Nephron (organoid): ENCODE measurements around the gene UPP2.

Experiments used
- H3K27ac Mint-ChIP-seq, 3 experiments: 2 replicates each; pipeline ENCODE4 v1.8.0; 2020; ENCODE audit warnings: mixed read lengths in 3 of 3, mild to moderate bottlenecking in 2 of 3, moderate library complexity in 1 of 3
- H3K27me3 Mint-ChIP-seq: 2 replicates; pipeline ENCODE4 v1.8.0; 2021; ENCODE audit warnings: low read depth, mild to moderate bottlenecking, moderate library complexity, mixed read lengths
- H3K36me3 Mint-ChIP-seq: 2 replicates; pipeline ENCODE4 v1.8.0; 2020; ENCODE audit warnings: low read depth, mixed read lengths
- H3K4me1 Mint-ChIP-seq: 2 replicates; pipeline ENCODE4 v1.8.0; 2020; ENCODE audit warnings: mixed read lengths
- H3K4me3 Mint-ChIP-seq, 3 experiments: 2 replicates each; pipeline ENCODE4 v1.8.0; 2020; ENCODE audit warnings: mild to moderate bottlenecking in 3 of 3, mixed read lengths in 3 of 3, moderate library complexity in 2 of 3
- H3K9me3 Mint-ChIP-seq: 2 replicates; pipeline ENCODE4 v1.8.0; 2020; ENCODE audit warnings: mixed read lengths
- TF ChIP-seq, protein P1 (sequence below), 3 experiments: fragments of 200-600 bp; sonication (generic); IDR thresholded peaks; one replicate each; pipeline ENCODE4 v1.5.0; 2021; ENCODE audit warnings: antibody characterized with exemption in 3 of 3; ENCODE audit not compliant: unreplicated experiment in 3 of 3

The UPP2 gene

DNA sequence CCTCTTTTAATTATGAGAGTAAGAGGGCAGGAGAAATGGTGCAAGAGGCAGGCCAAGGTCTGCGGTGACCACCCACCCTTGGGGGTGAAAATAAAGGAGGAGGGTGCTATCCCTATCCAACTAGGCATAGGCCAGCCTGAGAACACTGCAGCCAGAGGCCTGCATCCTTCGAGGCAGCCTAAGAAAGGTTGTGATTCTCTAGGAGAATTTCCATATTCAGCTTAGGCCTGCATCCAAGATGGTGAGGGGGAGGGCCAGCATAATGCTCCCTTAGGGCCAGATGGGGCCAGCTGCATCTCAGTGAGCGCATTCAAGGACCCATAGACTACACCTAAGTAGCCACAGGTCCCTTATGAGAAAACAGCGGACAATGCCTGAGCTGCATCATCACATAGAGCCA is 3.5 kb upstream of the UPP2 start:
- no peaks in the 10 kb centered on the region for H3K27me3 Mint-ChIP-seq
- no peaks in the 10 kb centered on the region for H3K36me3 Mint-ChIP-seq
- peak overlapping the region in 1 of 3 experiments; percentile 33 for H3K27ac Mint-ChIP-seq
- H3K4me3 Mint-ChIP-seq = no peak overlapping the region
- peaks cover under 1% of the 10 kb centered on the region for H3K4me1 Mint-ChIP-seq
- TF ChIP-seq, protein P1, sequence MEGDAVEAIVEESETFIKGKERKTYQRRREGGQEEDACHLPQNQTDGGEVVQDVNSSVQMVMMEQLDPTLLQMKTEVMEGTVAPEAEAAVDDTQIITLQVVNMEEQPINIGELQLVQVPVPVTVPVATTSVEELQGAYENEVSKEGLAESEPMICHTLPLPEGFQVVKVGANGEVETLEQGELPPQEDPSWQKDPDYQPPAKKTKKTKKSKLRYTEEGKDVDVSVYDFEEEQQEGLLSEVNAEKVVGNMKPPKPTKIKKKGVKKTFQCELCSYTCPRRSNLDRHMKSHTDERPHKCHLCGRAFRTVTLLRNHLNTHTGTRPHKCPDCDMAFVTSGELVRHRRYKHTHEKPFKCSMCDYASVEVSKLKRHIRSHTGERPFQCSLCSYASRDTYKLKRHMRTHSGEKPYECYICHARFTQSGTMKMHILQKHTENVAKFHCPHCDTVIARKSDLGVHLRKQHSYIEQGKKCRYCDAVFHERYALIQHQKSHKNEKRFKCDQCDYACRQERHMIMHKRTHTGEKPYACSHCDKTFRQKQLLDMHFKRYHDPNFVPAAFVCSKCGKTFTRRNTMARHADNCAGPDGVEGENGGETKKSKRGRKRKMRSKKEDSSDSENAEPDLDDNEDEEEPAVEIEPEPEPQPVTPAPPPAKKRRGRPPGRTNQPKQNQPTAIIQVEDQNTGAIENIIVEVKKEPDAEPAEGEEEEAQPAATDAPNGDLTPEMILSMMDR (IDR thresholded peaks at IDR 0.05; ENCODE audit: unreplicated experiment in 3 of 3) = no peak
- H3K9me3 Mint-ChIP-seq = no peaks in the 10 kb centered on the region

DNA sequence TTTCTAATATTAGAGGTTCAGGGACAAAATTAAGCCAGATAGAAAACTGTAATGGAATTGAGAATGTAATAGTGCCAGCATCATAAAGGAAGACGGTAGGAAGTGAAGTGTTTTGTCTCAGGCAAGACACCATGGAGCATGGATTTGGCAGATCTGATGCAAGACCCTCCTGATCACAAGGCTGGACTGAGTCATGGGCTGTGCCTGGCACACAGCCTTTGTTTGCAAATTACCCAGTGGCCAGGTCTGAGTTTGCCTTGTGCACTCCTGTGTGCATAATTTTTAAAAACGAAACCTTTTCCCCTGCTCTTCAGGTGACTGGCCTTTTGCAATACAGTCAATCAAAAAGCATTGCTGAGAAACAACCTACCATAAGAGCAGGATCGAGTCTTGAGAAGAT is 2.0 kb upstream of the UPP2 start:
- TF ChIP-seq, protein P1 (IDR thresholded peaks at IDR 0.05; ENCODE audit: unreplicated experiment in 3 of 3) = no peak
- no peak overlapping the region for H3K27ac Mint-ChIP-seq
- H3K4me3 Mint-ChIP-seq = no peak overlapping the region
- no peaks in the 10 kb centered on the region for H3K36me3 Mint-ChIP-seq
- H3K9me3 Mint-ChIP-seq = no peaks in the 10 kb centered on the region
- H3K27me3 Mint-ChIP-seq = no peaks in the 10 kb centered on the region
- H3K4me1 Mint-ChIP-seq = peaks cover 5% of the 10 kb centered on the region

DNA sequence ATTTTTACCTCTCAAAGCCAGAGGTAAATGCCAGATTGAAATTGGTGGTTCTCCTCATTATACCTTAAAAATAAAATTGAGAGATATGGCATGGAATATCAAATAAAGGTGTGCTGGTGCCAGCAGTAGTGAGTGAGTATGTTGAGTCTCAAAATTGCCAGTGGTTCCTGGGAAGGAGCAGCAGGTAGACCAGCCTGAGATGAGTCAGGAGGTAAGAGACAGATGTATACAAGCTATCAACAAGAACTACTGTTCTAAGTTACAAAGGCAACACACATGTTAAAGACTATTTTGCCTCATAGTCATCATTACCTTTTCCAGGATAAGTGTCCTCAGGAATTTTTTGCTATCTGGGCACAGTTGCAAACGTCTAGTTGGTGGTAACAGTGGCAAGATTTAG is 1.3 kb upstream of the UPP2 start:
- no peaks in the 10 kb centered on the region for H3K9me3 Mint-ChIP-seq
- no peaks in the 10 kb centered on the region for H3K36me3 Mint-ChIP-seq
- H3K4me3 Mint-ChIP-seq = no peak overlapping the region
- peaks cover 5% of the 10 kb centered on the region for H3K4me1 Mint-ChIP-seq
- H3K27me3 Mint-ChIP-seq = no peaks in the 10 kb centered on the region
- no peak overlapping the region for H3K27ac Mint-ChIP-seq
- TF ChIP-seq, protein P1 (IDR thresholded peaks at IDR 0.05; ENCODE audit: unreplicated experiment in 3 of 3) = no peak

DNA sequence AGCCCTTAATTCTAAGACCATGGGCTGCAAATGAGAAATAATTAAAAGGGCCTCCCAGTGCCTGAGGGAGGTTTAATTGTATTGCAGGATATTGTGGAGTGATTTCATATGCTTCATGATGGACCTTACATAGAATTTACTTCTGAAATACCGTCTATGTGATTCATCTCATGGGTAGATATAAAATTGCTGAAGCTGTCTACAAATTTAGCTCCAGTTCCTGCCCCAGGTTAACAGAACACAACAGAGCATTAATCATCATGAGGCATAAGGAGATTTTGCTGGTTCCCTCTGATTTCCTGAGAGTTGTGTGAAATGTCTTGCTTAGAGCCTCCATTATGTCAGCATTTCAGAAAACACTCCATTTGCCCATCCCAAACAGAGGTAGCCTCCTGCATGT is 770 bp downstream of the UPP2 start:
- H3K4me3 Mint-ChIP-seq = no peak overlapping the region
- H3K27me3 Mint-ChIP-seq = no peaks in the 10 kb centered on the region
- TF ChIP-seq, protein P1 (IDR thresholded peaks at IDR 0.05; ENCODE audit: unreplicated experiment in 3 of 3) = no peak
- no peaks in the 10 kb centered on the region for H3K36me3 Mint-ChIP-seq
- H3K9me3 Mint-ChIP-seq = no peaks in the 10 kb centered on the region
- no peak overlapping the region for H3K27ac Mint-ChIP-seq
- H3K4me1 Mint-ChIP-seq = peaks cover 5% of the 10 kb centered on the region

DNA sequence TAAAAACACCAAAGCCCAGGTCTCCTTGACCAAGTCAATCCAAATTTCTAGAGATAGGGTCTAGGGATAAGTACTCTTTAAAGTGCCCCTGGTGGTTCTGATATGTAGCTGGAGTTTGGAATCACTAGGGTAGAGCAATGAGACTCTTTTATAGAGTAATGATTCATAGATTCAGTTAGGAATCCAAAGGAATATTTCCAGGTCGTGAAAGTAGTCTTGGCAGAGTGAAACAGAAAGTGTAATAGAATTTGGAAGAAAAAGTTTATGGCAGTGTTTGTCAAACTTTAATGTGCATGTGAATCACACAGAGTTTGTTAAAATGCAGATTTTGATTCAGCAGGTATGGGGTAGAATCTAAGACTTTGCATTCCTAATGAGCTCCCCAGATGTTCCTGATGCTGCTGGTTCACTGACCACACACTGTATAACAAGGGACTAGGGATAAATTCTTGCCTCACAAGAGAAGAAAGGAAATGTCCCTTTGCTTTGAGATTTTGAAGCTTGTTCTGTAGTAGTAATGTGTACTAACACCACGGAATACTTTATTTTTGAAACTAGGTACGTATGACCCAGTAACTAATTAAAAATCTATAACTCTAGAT is 1.8 kb downstream of the UPP2 start:
- no peak overlapping the region for H3K4me3 Mint-ChIP-seq
- peaks cover 5% of the 10 kb centered on the region for H3K4me1 Mint-ChIP-seq
- H3K27ac Mint-ChIP-seq = peak overlapping the region; percentile 6 to 77 (median 35)
- no peaks in the 10 kb centered on the region for H3K27me3 Mint-ChIP-seq
- TF ChIP-seq, protein P1 (IDR thresholded peaks at IDR 0.05; ENCODE audit: unreplicated experiment in 3 of 3) = no peak
- no peaks in the 10 kb centered on the region for H3K36me3 Mint-ChIP-seq
- H3K9me3 Mint-ChIP-seq = no peaks in the 10 kb centered on the region

DNA sequence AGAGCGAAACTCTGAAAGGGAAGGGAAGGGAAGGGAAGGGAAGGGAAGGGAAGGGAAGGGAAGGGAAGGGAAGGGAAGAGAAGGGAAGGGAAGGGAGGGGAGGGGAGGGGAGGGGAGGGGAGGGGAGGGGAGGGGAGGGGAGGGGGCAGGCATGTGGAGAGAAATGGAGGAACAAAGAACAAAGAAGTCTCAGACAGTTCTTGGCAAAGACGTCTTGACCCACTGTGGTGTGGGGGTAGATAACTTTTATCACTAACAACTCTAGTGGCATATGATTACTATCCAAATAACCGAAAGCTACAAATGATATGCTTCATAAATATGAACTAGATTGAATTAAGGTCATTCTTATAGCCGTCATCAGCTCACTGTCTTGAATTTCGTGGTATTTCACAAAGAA is 3.2 kb downstream of the UPP2 start:
- Mint-ChIP-seq H3K27ac (no peak overlapping the region), H3K27me3 (no peaks in the 10 kb centered on the region), H3K9me3 (no peaks in the 10 kb centered on the region), H3K4me1 (peaks cover 5% of the 10 kb centered on the region), H3K4me3 (no peak overlapping the region), H3K36me3 (no peaks in the 10 kb centered on the region)
- TF ChIP-seq, protein P1 (IDR thresholded peaks at IDR 0.05; ENCODE audit: unreplicated experiment in 3 of 3) = no peak
